ENCODE measurements around the gene TEK. TPM values are rescaled to one million over a fixed set of nuclear protein-coding genes. Genes with fewer than 3 reads are reported as not detected.

TEK gene
- total and polyA plus RNA-seq, 2 experiments from 2014 or later, result 2.0 to 5.6 TPM

DNA sequence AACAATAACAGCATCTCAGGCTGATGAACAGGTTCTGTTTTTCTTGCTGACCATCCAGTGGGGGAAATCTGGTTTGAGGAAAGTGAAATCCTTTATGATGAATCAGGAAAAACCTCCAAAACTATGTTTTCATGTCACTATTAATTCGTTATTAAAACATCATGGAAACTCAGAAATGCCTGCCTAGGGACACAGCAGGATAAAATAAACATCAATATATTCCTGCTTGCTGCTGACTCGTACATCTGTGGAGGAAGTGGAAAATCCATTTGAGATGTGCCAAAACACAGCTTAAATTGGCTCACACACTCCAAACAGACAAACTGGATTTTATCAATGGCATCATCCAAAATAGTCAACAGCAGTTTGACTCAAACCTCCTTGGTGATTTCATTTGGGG, 53.0 kb downstream of the TEK start:
- Histone ChIP-seq H3K36me3 (replicated peaks; ENCODE audit: insufficient read depth, low read depth) (no peaks in the 10 kb centered on the region), H3K27me3 (no peaks in the 10 kb centered on the region), H3K9me3 (ENCODE audit: low read depth) (no peaks in the 10 kb centered on the region), H3K27ac (no peak overlapping the region), H2AFZ (no peak overlapping the region), H3K4me3 (no peak overlapping the region), H3K79me2 (no peaks in the 10 kb centered on the region), H3K9me2 (replicated peaks; ENCODE audit: insufficient read depth) (no peaks in the 10 kb centered on the region), H3K4me1 (ENCODE audit: insufficient read depth) (no peaks in the 10 kb centered on the region), H3K4me2 (no peak overlapping the region), H4K20me1 (ENCODE audit: insufficient read depth, poor library complexity, severe bottlenecking) (no peaks in the 10 kb centered on the region)
- WGBS (ENCODE audit: low lambda C conversion rate, missing lambda C conversion rate), result 46% methylated on average over 2 of the region's 2 CpGs
- TF ChIP-seq, protein P1, sequence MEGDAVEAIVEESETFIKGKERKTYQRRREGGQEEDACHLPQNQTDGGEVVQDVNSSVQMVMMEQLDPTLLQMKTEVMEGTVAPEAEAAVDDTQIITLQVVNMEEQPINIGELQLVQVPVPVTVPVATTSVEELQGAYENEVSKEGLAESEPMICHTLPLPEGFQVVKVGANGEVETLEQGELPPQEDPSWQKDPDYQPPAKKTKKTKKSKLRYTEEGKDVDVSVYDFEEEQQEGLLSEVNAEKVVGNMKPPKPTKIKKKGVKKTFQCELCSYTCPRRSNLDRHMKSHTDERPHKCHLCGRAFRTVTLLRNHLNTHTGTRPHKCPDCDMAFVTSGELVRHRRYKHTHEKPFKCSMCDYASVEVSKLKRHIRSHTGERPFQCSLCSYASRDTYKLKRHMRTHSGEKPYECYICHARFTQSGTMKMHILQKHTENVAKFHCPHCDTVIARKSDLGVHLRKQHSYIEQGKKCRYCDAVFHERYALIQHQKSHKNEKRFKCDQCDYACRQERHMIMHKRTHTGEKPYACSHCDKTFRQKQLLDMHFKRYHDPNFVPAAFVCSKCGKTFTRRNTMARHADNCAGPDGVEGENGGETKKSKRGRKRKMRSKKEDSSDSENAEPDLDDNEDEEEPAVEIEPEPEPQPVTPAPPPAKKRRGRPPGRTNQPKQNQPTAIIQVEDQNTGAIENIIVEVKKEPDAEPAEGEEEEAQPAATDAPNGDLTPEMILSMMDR (IDR thresholded peaks at IDR 0.05; ENCODE audit: poor library complexity), result no peak
- no peak for TF ChIP-seq EZH2phosphoT487 (IDR thresholded peaks at IDR 0.05; ENCODE audit: low read depth, severe bottlenecking, unreplicated experiment)
- no peak for TF ChIP-seq EZH2 (IDR thresholded peaks at IDR 0.05; ENCODE audit: borderline replicate concordance)
- DNase-seq (ENCODE audit: low spot score), result peak; percentile 8

DNA sequence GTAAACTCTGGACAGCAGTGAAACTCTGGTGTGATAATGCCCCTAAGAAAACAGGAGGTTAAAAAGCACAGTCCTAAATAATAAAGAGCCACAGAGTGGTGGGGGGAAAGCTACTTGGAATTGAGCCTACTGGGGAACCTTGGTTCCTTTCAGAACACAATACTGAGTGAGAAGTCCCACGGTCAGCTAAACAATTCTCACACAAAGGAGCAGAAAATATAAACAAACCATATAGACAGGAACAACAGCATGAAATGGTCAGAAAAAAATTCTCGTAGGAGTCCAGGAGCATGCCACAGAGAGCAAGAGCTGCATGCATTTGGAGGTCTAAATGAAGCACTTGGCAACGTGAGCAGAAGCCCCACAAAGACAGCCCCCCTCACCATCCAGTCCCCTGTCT, 56.0 kb downstream of the TEK start:
- Histone ChIP-seq H2AFZ (no peak overlapping the region), H3K4me2 (no peak overlapping the region)

GRCh38 chr9:27165670-27166069, 56.6 kb downstream of the TEK start:
- 74% methylated on average over 10 of the region's 10 CpGs for WGBS (ENCODE audit: low lambda C conversion rate, missing lambda C conversion rate)
- no peak overlapping the region for H2AFZ ChIP-seq
- H3K79me2 ChIP-seq, result no peaks in the 10 kb centered on the region

More for the DNA sequence above, 56.0 kb downstream of the TEK start:
- Histone ChIP-seq H3K4me3 (no peak overlapping the region), H3K27ac (no peak overlapping the region), H3K9me3 (ENCODE audit: low read depth) (no peaks in the 10 kb centered on the region), H4K20me1 (ENCODE audit: insufficient read depth, poor library complexity, severe bottlenecking) (no peaks in the 10 kb centered on the region), H3K36me3 (replicated peaks; ENCODE audit: insufficient read depth, low read depth) (no peaks in the 10 kb centered on the region), H3K27me3 (no peaks in the 10 kb centered on the region), H3K79me2 (no peaks in the 10 kb centered on the region), H3K4me1 (ENCODE audit: insufficient read depth) (no peaks in the 10 kb centered on the region), H3K9me2 (replicated peaks; ENCODE audit: insufficient read depth) (no peaks in the 10 kb centered on the region)
- WGBS (ENCODE audit: low lambda C conversion rate, missing lambda C conversion rate), result 50% methylated on average over 3 of the region's 3 CpGs
- no peak for DNase-seq (ENCODE audit: low spot score)
- TF ChIP-seq EZH2phosphoT487 (IDR thresholded peaks at IDR 0.05; ENCODE audit: low read depth, severe bottlenecking, unreplicated experiment), result no peak
- TF ChIP-seq, protein P1 (IDR thresholded peaks at IDR 0.05; ENCODE audit: poor library complexity), result no peak
- TF ChIP-seq EZH2 (IDR thresholded peaks at IDR 0.05; ENCODE audit: borderline replicate concordance), result no peak

DNA sequence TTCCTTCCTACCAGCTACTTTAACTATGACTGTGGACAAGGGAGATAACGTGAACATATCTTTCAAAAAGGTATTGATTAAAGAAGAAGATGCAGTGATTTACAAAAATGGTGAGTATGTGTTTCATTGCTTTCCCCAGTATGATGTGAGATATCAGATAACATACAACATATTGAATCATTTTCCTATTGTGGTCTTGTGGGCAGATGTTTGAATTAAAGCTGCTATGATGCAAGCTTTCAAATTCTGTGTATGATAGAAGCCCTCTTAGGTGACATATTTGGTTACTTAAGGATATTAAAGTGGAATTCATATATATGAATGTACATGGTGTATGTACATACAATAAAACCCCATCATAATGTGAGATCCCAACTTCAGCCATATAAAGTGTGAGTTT, 59.5 kb downstream of the TEK start:
- Histone ChIP-seq H3K27me3 (no peaks in the 10 kb centered on the region), H3K4me1 (ENCODE audit: insufficient read depth) (no peaks in the 10 kb centered on the region), H3K9me3 (ENCODE audit: low read depth) (no peaks in the 10 kb centered on the region), H2AFZ (no peak overlapping the region), H3K4me3 (no peak overlapping the region), H3K27ac (no peak overlapping the region), H3K9me2 (replicated peaks; ENCODE audit: insufficient read depth) (no peaks in the 10 kb centered on the region), H3K36me3 (replicated peaks; ENCODE audit: insufficient read depth, low read depth) (no peaks in the 10 kb centered on the region), H3K79me2 (no peaks in the 10 kb centered on the region), H4K20me1 (ENCODE audit: insufficient read depth, poor library complexity, severe bottlenecking) (no peaks in the 10 kb centered on the region), H3K4me2 (no peak overlapping the region)
- TF ChIP-seq EZH2 (IDR thresholded peaks at IDR 0.05; ENCODE audit: borderline replicate concordance) (no peak), EZH2phosphoT487 (IDR thresholded peaks at IDR 0.05; ENCODE audit: low read depth, severe bottlenecking, unreplicated experiment) (no peak)
- TF ChIP-seq, protein P1 (IDR thresholded peaks at IDR 0.05; ENCODE audit: poor library complexity), result no peak
- DNase-seq (ENCODE audit: low spot score), result no peak
- 84% methylated on average over 1 of the region's 1 CpG for WGBS (ENCODE audit: low lambda C conversion rate, missing lambda C conversion rate)

More at GRCh38 chr9:27165670-27166069, 56.6 kb downstream of the TEK start:
- DNase-seq (ENCODE audit: low spot score), result peak; percentile 12
- Histone ChIP-seq H3K9me2 (replicated peaks; ENCODE audit: insufficient read depth) (no peaks in the 10 kb centered on the region), H3K9me3 (ENCODE audit: low read depth) (no peaks in the 10 kb centered on the region), H3K4me3 (no peak overlapping the region), H3K4me2 (no peak overlapping the region), H3K27me3 (no peaks in the 10 kb centered on the region), H4K20me1 (ENCODE audit: insufficient read depth, poor library complexity, severe bottlenecking) (no peaks in the 10 kb centered on the region), H3K36me3 (replicated peaks; ENCODE audit: insufficient read depth, low read depth) (no peaks in the 10 kb centered on the region), H3K4me1 (ENCODE audit: insufficient read depth) (no peaks in the 10 kb centered on the region), H3K27ac (no peak overlapping the region)
- no peak for TF ChIP-seq EZH2phosphoT487 (IDR thresholded peaks at IDR 0.05; ENCODE audit: low read depth, severe bottlenecking, unreplicated experiment)
